HG03439 (cell line): ENCODE data around the gene TMC4.
"Not testable (repeated sequence)": the region's sequence is repeated elsewhere in the genome, so short reads cannot be mapped to it uniquely, and the experiment has no call there.

Source experiments
- ATAC-seq: cut with Tn5 transposase; IDR thresholded peaks from one replicate; pipeline ENCODE4 v1.9.1; 2021; ENCODE audit warnings: mild to moderate bottlenecking, moderate library complexity; ENCODE audit not compliant: unreplicated experiment

TMC4 gene

DNA sequence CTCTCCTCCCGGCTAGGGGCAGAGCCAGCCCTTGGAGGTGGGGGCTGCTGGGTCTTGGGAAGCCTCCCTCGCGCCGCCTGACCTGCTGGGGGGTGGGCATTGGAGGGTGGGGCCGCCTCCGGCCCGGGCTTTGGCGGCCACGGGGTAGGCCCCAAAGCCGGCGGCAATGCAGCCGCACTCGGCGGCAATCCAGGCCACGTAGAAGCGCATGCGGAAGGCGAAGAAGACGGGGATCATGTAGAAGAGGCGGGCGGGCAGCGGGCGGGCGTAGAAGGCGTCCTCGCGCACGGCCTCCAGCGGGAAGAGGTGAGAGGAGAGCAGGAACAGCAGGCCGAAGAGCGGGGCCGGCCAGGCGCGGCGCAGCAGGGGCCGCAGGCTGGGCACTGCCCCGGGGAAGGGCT is 7.7 kb upstream of the TMC4 start:
- no peak for ATAC-seq

DNA sequence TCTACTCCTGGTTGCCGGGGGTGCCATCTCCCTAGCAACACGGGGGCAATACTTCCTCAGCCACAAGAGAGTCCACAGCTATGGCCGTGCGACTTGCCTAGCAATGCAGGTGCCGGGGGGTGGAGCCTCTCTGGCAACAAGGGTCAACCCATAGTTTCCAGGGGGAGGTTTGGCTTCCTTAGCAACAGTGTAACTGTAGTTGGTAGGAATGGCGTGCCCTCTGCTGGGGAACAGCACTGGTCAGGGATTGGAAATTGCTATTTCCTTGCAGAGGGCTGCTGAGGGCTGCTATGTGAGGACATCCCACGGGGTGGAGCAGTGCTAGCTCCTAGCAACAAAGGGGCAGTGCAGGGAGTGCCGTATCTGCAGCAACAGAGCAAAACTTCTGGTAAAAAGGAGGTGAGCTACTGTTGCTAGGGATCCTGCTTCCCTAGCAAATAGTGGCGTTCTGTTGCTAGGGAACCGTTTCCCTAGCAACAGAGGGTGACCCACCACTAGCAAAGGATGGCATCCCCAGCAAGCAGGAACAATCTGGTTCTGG is 7.0 kb upstream of the TMC4 start:
- ATAC-seq: no peak

DNA sequence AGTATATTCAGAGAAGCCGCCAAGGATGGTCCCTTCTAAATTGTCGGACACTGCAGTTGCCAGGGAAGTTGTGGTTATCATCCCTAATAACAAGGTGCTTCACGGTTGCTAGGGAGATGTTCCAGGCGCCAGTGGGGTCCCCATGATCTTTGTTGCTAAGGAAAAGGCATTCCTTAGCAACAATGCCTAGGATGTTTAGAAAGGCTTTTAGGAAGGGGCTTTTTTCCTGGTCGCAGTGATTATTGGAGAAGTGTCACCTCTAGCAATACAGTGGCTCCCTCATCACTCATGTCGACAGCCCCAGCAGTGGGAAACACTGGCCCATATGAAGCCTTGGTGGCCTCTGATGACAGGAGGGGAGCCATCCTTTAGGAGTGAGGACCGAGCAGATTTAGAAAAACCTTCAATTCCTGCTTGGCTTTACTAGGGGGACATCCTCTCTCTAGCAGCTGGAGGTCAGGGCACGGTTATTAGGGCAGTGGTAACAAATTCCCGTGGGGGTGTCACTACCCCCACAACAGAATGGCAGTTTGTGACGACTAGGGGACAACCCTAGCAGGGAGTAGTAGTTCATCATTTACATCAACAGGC is 6.4 kb upstream of the TMC4 start:
- ATAC-seq: no peak

DNA sequence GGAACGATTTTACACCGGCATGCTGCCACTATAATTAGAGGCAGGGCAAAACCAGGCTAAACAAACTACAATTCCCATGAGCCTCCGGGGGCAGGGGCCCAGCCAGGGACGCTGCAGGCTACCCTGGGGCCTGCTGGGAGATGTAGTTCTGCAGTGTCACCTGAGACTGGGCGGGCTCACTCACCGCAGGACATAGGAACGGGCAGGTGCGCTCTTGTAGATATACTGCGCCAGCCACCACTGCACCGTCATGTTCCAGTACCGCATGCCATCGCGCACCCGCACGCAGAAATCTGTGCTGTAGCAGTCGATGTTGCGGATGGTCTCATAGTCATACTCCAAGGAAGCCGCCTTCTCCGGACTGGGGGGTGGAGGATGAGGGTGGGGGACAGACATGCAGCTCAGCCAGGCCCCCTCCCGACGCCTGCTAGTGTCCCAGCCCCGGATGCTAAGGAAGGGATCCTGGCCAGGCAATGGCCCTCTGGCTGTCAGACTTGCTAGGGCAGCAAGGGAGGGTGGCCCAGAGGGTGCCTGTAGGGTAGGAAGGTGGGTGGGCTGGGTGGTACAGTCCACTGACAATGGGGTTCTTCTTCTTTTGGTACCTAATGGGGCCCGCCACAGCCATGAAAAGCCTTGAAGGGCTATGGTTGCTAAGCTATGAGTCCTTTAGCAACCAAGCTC is 5.8 kb upstream of the TMC4 start:
- ATAC-seq: no peak

DNA sequence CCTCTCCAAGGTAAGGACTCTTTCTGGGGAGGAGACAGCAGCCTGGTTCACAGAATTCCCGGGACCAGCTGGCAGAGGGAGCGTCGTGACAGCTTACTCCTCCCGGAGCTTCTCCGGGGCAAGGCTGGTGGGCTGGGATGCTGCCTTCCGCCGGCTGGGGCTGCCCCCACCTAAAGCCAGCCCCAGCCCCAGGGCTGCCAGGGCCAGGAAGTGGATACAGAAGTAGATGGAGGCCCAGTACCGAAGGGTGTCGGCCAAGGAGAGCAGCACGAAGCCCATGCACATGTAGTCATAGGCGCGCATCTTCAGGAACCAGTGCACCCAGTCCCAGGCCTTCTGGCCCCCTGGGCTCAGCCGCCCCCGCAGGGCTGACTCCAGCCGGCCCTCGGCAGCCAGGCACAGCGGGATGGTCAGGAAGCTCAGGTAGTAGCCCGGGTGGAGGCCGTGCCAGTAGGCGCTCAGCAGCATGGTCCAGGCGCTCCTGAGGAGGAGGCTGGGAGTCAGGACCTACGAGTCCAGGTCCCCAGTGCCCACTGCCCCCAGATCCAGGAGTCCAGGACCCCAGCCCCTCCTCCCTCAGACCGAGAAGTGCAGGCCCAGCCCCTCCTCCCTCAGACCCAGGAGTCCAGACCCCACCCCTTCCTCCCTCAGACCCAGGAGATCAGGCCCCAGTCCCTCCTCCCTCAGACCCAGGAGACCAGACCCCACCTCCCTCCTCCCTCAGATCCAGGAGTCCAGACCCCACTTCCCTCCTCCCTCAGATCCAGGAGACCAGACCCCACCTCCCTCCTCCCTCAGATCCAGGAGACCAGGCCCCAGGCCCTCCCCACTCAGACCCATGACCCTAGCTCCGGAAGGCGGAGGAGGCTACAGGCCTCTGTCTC is 1.2 kb upstream of the TMC4 start:
- no peak for ATAC-seq

DNA sequence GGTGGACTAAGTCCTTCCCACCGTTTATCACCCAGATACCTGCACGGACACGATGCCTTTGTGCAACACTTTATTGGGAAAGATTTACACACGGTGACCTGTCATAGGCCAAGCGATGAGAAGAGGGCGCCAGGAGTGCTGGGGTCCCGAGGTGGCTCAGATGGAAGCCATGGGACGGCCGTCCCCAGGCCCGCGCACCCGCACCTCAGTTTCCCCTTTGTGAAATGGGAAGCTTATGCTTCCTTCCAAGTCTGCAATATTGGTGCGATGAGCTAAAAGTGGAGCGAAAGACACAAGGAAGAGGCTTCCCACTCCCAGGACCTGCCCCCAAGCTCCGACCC is 369 bp upstream of the TMC4 start:
- ATAC-seq: no peak

DNA sequence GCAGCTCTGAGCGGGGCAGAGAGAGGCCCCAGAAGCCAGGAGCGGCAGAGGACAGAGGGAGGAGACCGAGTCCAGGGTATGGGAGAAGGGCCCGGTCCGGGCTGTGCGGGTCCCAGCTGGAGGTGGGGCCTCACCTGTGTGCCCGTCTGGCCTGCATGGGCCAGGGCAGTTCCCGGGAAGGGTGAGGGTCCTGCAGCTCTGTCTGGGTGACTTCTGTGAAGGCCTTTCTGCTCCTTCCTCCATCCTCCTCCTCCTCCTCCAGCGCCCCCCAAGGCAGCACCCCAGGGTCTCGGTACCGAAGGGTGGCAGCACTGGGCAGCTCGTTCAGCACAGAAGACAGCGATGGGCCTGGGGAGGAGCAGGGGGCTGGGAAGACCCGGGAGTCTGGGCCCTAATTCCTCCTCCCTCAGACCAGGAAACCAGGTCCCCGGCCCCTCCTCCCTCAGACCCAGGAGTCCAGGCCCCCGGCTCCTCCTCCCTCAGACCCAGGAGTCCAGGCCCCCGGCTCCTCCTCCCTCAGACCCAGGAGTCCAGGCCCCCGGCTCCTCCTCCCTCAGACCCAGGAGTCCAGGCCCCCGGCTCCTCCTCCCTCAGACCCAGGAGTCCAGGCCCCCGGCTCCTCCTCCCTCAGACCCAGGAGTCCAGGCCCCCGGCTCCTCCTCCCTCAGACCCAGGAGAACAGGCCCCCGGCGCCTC is 1.1 kb downstream of the TMC4 start:
- ATAC-seq: not testable (repeated sequence)

DNA sequence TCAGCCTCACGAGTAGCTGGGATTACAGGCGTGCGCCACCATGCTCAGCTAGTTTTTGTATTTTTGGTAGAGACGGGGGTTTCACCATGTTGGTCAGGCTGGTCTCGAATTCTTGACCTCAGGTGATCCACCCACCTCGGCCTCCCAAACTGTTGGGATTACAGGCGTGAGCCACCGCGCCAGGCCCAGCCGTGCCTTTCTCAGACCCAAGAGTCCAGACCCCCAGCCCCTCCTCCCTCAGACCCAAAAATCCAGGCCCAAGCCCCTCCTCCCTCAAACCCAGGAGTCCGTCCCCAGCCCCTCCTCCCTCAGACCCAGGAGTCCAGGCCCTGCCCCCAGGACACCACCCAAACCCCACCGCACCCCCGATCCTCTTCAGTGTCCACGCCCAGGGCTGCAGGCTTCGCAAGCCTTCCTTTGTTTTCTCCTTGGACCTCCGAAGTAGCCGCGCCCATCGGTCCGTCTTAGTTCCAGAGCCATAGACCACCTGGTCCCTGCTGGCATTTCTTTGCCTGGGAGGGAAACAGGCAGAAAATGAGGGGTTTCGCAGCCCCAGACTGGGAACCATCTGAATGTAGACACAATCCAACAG is 3.7 kb downstream of the TMC4 start:
- ATAC-seq: no peak

DNA sequence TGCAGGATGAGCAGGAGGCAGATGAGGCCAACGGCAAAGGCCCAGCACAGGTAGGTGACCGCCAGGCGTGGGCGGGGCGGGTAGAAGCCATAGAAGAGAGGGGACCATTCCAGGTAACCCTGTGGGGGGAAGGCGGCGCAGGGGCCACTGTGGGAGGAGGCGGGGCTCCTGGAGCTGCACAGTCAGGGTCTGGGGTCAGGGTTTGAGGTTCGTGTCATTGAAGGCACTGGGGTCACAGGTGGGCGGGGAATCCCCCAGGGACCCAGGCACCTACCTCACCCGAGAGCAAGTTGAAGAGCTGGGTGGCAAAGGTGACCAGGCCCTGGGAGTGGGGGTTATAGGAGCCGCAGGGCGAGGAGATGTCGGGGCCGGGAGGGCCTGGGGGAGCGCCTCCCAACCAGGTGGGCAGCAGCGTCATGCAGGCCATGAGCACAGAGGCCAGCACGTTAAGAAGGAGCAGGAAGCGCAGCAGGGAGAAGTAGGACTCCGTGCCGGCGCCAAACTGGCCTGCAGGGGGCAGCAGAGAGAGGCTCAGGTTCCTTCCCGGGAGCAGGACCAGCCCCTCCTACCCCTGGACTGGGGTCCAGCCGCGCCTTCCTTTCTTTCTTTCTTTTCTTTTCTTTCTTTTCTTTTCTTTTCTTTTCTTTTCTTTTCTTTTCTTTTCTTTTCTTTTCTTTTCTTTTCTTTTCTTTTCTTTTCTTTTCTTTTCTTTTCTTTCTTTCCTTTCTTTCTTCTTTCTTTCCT is 4.6 kb downstream of the TMC4 start:
- ATAC-seq: no peak

DNA sequence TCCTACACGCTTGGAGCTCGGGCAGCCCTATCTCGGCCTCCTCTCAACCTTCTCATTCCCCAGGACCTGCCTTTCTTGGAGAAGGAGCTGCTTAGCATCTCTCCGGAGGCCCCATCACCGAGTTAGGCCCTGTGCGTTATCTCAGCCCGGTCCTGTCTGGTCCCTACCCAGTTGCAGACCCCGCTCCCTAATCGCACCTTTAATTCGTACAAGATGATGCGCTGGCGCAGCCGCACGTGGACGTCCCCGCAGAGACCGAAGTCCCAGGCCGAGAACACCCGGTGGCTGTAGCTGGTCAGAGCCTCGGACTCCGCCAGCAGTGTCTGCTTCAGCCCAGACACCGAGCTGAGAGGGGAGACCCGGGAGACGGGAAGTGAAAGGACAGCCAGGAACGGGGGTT is 7.7 kb downstream of the TMC4 start:
- ATAC-seq: no peak

DNA sequence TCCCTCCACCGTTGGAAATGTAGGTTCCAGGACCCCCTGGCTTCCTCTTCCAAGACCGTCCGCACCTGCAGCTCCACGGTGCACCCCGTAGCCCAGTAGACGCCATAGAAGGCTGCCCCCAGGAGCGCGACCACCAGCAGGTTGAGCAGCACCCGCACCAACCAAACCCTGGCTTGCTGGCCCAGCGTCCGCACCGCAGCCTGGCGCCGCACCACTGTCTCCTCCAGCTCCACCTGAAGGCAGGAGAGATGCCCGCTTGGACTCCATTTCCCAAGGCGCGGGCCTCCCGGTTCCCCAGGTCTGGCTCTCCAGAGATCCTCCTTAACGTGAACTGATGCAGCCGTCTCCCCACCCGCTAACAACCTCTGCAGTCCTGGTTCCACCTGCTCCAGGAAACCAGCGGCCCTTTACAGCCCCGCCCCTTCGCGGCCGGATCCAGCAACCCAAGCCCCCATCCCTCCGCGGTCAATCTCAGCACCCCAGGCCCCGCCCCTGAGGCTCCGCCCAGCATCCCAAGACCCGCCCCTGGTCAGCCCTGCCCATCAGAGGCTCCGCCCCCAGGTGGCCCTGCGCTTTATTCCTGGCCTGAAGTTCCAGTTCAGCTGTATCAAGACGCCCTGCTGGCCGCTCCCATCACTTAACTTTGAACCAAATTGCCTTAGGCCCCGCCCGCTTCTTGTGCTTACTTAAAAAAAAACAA is 8.4 kb downstream of the TMC4 start:
- no peak for ATAC-seq

DNA sequence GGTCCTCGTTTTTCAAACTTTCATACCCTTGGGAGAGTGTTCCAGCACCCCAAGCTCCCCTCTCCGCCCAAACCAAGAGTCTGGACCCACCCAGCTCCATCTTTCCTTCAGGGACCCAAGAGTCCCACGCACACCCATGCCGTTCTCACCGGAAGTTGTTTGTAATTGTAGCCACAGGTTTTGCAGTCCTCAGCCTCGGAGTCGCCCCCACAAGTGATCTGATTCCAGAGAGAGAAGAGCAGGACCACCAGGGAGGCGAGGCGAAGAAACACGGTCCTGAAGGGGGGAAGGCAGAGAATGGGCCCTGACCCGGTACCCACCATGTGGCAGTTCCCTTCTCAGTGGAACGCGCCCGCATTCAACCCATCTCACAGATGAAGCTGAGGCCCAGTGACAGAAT is 10.1 kb downstream of the TMC4 start:
- ATAC-seq: no peak

DNA sequence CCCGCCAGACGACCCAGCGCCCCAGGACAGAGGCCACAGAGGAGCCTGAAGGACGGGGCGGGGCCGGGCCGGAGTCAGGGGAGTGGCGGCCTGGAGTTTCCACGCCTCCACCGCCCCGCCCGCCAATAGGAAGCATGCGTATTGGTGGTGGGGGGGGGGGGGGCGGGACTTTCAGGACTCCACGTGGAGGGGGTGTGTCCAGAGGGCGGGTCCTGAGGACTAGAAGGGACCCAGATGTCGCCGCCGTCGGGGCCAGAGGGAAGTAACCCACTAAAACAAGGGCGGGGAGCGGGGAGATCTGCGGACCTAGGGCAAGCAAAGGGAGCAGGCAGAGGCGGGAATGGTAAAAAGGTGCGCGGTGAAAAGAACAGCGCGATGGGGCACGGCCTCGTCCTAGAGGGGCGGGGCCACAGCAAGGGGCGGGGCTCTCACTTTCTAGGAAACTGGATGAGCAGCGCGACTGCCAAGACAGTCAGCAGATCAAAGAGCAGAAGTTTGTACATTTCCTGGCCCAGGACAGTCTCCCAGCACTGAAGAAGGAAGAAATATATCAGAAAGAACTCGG is 10.6 kb downstream of the TMC4 start:
- no peak for ATAC-seq

DNA sequence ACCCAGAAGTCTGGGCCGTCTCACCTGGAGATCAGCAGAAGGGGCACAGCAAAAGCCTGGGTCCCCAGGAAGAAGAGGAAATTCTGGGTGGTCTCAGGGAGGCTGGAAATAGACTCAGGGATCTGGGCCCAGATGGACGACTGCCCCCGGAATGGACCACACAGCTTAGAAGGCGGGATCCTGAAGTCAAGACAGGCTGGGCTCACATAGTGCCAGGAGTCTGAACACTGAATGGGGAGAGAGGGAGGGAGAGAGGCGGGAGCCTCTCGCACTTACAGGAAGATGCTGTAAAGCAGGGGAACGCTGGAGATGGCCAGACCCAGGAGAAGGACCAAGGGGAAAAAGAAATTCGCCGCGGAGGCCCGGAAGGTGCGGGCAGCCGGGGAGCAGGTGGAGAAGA is 12.1 kb downstream of the TMC4 start:
- no peak for ATAC-seq

DNA sequence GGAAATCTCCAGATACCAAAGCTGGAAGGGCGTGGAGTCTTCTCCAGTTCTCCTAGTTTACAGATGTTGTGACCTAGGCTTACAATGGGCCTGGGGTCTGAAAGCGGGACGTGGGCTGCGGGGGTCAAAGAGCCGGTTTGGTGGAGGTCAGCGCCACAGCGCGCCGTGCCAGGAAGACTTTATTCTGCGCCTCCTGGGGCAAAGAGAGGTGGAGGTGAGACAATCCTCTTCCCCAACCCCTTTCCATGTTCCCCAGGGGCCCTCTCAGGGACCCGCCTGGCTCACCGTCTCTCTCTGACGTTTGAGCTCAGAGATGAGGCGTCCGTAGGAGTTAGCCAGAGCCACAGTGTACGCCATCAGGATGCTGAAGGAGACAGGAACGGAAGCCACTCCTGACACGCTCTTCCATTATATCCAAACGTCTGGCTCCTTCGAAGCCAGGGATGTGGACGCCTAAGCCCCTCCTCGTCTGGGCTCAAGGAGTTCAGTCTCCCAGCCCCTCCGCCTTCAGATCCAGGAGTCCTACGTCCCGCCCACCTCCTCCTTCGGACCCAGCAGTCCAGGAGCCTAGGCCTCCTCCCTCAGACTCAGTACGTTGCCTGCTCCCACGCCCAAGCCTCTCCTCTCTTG is 12.7 kb downstream of the TMC4 start:
- ATAC-seq: peak; percentile 3

DNA sequence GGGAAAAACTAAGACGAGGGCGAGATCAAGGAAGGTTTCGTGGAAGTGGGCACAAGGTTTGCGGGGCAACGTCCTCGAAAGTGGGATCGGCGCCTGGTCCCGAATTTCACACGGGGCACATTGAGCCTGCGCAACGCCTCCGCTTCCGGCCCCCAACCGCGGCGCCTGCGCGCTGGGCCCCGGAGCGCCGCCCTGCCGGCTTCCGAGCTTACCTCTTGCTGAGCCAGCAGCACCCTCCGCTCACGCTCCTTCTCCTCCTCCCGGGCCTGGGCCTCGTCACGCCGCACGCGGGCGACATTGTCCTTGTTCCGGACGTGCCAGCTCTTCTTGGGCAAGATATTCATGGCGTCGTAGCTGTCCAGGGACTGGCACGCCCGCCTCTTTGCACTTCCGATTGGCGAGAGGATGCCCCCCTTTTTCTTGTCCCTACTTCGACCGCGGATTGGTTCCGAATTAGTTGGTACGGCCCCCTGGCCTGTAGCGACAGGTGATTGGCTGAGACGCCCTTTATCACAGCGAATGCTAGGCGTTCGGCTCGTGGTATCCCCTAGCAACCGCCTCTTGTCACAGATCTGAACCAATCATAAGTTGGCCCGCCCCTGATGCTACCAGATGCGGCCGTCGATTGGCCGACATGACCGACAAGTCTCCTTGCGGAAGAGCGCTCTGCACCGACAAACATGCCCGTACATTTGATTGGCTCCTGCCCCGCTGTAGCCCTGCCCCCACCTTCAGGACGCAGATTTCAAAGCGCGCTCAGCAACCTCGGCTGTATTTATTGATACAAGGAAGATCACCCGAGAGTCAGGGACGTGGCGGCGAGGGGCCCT is 13.4 kb downstream of the TMC4 start, which contains the start of gene LENG1:
TSS of gene LENG1 (minus strand) at position 370 of the 830 bp plus-strand sequence. CDS start at position 344, 26 bp downstream.
- ATAC-seq: peak; percentile 90

DNA sequence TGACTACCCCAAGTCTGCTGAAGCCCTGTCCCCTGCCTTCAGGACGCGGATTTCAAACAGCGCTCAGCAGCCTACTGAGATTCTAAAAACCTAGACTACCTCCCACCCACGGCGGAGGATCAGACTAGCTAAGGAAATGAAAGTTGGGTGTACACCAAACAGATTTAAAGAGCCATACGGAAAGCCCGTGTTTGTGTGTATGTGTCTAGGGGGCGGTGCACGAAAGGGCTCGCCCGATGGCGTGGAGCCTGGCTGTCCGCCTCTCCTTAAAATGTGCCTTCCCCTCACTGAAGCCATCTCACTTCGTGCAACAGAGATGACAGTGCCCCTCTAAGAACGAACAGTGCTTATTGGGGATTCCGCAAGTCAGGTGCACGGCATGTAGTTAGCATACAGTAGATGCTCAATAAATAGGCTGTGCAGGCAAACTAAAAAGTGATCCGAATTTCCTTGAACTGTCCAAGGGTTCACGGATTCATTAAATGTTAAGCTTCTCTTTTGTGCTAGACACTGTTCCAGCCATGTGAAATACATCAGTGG is 14.1 kb downstream of the TMC4 start:
- ATAC-seq: no peak

DNA sequence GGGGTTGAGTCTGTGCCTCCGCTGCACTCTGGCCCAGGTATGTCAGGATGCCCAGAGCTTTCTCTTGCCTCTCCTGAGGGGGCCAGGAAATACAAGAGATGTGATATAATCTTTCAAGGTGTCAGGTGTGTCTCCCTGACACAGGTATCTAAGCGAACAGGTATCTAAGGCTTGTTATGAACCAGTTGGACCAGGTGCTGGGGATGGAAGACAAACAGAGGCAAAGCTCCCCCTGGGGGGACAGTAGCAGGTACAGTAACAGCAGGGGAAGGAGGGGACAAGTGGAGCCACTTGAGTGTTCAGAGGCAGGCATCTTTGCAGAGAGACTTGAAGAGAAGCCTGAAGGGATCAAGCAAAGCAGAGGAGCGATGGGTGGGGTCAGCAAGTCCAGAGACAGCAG is 16.0 kb downstream of the TMC4 start:
- no peak for ATAC-seq
